HG03457 (cell line): Measurements from ENCODE around the gene CLEC2L.

ENCODE experiments used
- ATAC-seq: cut with Tn5 transposase; IDR thresholded peaks from one replicate; pipeline ENCODE4 v1.9.1; 2021; ENCODE audit warnings: moderate number of reproducible peaks; ENCODE audit not compliant: unreplicated experiment

CLEC2L gene

DNA sequence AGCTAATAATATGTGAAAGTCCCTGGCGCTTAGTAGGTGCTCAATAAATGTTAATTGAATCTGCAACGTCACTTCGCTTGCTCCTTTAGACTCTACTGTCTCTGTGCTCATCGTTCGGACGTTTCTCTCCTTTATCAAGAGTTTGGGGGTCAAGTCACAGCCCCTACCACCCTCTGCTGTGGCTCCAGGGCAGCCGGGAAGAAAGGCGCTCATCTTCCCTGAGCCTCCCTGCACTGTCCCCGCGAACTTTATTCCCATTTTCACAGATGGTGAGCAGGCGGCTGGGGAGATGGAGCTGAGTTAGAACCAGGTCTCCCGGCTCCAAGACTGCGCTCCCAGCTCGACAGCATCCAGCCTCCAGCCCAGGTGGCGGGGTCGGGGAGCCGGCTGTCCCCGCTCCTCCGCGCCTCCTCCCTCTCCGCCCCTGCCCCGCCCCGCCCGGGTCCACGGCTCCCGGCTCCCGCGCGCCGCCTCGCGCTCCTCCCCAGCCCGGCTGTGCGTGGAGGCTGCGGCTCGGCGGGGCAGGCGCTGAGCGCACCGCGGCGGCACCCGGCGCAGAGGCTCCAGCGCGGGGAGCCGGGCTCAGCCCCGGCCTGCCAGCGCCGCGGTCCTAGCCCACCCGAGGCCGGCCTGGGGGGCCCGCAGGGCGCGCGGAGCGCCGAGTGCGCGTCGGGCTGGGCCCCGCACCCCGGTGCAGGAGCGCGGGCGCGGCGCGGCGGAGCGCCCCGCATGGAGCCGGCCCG, at the start of gene CLEC2L:
TSS of gene CLEC2L (plus strand) at position 487 of the 743 bp plus-strand sequence. CDS start at position 730, 243 bp downstream.
- no peak for ATAC-seq

- no peak for ATAC-seq
Measured at GRCh38 chr7:139476139-139476538, 47.3 kb upstream of the CLEC2L start.

GRCh38 chr7:139476891-139477290, 46.6 kb upstream of the CLEC2L start:
- no peak for ATAC-seq

DNA sequence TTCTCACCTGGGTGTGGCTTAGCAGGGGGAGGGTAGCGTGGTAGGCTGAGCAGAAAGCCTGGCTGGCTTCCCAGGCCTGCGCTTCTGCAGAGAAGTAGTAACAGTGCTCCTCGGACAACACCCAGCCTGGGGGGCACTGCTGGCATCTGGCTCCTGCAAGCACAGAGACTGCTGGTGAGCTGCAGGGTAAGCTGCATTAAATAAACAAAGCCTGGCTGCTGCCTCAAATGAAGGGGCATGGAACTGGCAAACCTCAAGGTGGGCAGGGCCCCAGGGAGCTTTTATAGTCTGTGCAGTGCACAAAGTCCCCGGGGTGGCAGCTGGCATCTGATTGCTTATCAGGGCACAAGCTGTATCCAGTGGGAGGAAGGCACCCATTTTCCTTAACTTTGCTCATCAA, 43.9 kb upstream of the CLEC2L start:
- ATAC-seq, result no peak

DNA sequence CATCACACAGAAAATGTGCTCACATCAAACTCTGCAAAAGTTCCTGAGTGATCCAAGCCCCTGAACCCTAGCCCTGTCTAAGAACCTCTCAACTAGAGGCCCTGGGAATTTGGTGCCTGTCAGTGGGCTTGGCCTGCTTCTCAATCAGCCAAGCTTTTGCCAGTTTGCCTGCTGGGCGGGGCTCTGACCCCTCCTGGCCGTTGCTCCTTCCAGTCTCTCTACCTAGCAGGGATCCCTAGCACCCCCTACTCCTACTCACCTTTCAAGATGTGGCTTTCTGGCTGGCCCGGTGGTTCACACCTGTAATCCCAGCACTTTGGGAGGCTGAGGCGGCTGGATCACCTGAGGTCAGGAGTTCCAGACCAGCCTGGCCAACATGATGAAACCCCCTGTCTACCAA, 42.1 kb upstream of the CLEC2L start:
- no peak for ATAC-seq

GRCh38 chr7:139482122-139482521, 41.4 kb upstream of the CLEC2L start:
- ATAC-seq, result no peak

GRCh38 chr7:139482662-139483466, 40.6 kb upstream of the CLEC2L start:
- ATAC-seq, result no peak

- no peak for ATAC-seq
Measured at GRCh38 chr7:139487366-139488080, 36.0 kb upstream of the CLEC2L start.

DNA sequence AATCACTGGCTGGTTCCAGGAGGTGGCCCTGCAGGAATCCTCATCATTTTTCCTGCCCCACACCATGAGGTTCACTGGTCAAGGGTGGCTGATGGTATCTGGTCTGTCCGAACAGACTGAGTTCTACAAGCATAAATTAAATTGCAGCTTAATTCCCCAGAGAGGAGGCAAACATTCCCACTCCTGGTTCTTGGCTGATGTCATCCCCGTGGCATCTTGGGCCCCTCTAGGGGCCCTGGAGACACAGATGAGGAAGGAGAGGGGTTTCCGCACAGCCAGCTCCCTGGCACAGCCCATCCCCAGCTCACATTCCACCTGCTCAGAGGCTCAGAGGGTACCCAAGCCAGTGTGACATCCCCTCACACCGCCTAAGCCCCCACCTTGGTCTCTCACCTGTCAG, 34.7 kb upstream of the CLEC2L start:
- no peak for ATAC-seq

DNA sequence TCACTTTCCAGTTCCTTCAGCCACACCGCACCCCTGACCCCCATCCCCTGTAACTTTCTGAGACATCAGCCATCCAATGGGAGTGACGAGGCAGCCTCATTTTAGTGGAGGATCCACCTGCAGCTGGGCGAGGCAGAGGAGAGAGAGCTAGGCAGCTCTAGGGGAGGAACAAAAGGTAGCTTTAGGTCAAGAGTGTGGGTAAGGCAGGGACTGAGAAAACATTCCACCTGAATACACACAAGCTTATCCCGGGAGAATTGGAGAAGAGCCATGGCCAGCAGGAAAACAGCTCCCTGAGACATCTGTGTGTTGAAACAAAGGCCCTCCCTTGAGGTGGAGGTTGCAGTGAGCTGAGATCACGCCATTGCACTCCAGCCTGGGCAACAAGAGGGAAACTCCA, 33.4 kb upstream of the CLEC2L start:
- no peak for ATAC-seq

- no peak for ATAC-seq
Measured at GRCh38 chr7:139492293-139492692, 31.2 kb upstream of the CLEC2L start.

- no peak for ATAC-seq
Measured at GRCh38 chr7:139494835-139495579, 28.5 kb upstream of the CLEC2L start.

DNA sequence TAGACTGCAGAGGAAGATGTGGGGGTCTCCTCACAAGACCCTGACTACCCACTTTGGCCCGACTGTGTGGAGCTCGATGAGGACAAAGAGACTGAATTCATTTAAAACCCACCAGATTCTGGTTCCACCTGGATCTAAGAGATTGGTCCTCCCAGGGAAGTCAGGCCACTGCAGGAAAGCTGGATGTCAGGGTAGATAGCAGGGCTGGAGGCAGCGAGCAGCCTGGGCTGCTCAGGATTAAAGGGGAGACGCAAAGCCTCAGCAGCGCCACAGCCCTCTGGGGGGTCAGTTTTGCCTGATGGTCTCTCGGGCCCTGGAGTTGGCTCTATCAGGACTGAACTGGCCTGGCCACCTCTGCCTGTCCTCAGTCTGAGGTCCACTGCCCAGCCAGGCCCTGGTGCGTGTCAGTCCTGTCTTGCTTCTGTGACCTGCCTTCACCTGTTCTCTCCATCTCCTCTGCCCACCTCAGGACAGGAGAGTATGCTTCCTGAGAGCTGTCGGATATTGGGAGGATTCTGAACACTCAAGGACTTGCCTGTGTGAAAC, 27.8 kb upstream of the CLEC2L start:
- no peak for ATAC-seq

DNA sequence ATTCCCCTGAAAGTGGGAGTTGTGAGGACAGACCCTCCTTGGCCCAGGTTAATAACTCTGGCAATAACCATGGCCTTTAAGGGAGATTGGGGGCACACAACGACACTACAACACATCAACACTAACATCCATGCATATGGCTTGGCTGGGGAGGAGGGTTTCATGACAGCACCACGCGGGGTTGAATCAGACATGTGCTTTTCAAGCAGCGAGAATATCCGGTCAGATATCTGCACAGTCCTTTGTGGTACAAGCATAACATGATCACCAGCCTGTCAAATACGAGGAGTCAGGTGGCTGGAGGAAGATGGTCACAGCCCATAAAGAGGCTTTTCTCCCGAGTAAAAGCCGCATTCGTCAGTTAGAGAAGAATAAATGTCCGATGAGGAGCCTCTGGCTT, 27.0 kb upstream of the CLEC2L start:
- ATAC-seq, result no peak

DNA sequence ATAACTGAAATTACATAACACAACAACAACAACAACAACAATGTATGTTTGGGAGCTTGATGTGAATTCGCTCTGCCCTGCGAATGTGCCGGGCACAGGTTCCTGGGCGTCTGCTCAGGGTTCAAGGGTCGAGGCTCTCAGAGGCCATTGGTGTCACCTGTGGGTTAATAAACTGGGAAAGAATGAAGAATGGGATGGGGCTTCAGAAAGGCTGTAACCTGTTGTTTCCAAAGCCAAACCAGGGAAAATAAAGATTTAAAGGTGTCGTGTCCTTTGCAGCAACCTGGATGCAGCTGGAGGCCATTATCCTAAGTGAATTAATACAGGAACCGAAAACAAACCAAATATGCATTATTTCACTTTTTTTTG, 22.7 kb upstream of the CLEC2L start:
- no peak for ATAC-seq

GRCh38 chr7:139502226-139502625, 21.3 kb upstream of the CLEC2L start:
- ATAC-seq, result no peak

DNA sequence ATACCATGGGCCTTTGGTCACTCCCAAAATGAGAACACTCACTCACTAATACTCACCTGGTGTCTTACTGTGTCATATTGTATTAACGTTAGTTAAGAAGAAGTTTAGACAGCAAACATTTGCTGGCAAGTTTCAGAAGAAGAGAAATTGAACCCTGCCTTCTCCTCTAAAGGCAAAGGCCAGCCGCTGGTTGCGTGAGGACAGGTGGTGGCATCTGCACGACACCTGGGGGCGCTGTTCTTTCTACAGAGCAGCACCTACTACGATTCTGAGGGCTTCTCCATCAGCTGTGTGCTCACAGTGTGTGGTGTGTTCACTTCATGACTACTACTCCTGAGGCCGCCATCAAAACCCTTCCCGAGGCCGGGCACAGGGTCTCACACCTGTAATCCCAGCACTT, 17.9 kb upstream of the CLEC2L start:
- ATAC-seq, result no peak

GRCh38 chr7:139509535-139509934, 13.9 kb upstream of the CLEC2L start:
- ATAC-seq, result no peak

GRCh38 chr7:139511315-139511714, 12.2 kb upstream of the CLEC2L start:
- no peak for ATAC-seq

GRCh38 chr7:139515266-139515665, 8.2 kb upstream of the CLEC2L start:
- ATAC-seq, result no peak

DNA sequence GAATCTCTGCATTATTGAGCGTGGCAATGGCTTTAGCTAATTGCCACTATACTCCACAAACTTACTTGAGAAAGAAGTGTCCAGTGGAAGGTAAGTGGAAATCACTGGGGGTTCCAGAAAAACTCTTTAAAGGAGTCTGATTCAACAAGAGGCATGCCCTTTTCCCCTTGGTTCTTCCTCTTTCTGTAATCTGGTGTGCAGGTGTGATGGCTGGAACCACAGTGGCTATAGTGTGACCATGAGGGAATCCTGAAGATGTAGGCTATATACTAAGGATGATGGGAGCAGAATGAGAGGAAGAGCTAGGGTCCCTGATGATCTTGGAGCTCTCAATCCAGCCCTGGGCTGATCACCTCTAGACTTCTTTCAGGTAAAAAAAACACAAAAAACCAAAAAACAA, 2.0 kb upstream of the CLEC2L start:
- ATAC-seq, result no peak
